ENCODE measurements around the gene AFMID.
A peak's percentile ranks its signal among the peaks of the same experiment; 100 is the strongest.
"Not testable (repeated sequence)": the region's sequence is repeated elsewhere in the genome, so short reads cannot be mapped to it uniquely, and the experiment has no call there.

AFMID gene

DNA sequence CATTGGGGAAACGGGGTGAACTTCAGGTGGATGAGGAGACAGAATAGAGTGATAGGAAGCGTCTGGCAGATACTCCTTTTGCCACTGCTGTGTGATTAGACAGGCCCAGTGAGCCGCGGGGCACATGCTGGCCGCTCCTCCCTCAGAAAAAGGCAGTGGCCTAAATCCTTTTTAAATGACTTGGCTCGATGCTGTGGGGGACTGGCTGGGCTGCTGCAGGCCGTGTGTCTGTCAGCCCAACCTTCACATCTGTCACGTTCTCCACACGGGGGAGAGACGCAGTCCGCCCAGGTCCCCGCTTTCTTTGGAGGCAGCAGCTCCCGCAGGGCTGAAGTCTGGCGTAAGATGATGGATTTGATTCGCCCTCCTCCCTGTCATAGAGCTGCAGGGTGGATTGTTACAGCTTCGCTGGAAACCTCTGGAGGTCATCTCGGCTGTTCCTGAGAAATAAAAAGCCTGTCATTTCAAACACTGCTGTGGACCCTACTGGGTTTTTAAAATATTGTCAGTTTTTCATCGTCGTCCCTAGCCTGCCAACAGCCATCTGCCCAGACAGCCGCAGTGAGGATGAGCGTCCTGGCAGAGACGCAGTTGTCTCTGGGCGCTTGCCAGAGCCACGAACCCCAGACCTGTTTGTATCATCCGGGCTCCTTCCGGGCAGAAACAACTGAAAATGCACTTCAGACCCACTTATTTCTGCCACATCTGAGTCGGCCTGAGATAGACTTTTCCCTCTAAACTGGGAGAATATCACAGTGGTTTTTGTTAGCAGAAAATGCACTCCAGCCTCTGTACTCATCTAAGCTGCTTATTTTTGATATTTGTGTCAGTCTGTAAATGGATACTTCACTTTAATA, 37.3 kb downstream of the AFMID start:
- DNase-seq: no peak

DNA sequence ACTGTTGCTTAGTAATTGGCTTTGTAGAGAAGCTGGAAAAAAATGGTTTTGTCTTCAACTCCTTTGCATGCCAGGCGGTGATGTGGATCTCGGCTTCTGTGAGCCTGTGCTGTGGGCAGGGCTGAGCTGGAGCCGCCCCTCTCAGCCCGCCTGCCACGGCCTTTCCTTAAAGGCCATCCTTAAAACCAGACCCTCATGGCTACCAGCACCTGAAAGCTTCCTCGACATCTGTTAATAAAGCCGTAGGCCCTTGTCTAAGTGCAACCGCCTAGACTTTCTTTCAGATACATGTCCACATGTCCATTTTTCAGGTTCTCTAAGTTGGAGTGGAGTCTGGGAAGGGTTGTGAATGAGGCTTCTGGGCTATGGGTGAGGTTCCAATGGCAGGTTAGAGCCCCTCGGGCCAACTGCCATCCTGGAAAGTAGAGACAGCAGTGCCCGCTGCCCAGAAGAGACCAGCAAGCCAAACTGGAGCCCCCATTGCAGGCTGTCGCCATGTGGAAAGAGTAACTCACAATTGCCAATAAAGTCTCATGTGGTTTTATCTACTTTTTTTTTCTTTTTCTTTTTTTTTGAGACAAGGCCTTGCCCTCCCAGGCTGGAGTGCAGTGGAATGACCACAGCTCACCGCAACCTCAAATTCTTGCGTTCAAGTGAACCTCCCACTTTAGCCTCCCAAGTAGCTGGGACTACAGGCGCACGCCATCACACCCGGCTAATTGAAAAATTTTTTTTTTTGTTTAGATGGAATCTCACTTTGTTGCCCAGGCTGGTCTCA, 38.1 kb downstream of the AFMID start:
- no peak for DNase-seq

DNA sequence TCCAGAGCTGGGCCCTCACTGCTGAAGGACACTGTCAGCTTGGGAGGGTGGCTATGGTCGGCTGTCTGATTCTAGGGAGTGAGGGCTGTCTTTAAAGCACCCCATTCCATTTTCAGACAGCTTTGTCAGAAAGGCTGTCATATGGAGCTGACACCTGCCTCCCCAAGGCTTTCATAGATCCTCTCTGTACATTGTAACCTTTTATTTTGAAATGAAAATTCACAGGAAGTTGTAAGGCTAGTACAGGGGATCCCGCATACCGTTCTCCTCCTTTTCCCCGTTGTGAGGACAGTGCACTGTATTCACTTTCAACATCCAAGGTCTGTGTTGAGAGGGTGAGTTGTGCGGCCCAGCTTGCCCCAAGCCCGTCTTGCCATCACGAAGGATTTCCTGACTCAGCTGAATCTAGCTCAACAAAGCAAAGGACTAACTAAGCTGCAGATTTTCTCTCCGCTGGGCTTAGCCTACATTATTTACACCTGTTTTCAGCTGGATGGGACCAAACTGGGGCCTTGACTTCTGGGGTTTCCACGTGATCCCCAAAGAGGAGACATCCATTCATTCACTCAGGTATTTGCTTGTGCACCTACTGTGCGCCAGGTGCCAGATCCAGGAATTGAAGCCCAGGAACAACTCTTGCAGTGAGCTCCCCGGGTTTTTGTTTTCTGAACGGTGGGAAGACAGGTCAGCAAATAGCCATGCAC, 39.0 kb downstream of the AFMID start:
- peak; percentile 20 for DNase-seq

DNA sequence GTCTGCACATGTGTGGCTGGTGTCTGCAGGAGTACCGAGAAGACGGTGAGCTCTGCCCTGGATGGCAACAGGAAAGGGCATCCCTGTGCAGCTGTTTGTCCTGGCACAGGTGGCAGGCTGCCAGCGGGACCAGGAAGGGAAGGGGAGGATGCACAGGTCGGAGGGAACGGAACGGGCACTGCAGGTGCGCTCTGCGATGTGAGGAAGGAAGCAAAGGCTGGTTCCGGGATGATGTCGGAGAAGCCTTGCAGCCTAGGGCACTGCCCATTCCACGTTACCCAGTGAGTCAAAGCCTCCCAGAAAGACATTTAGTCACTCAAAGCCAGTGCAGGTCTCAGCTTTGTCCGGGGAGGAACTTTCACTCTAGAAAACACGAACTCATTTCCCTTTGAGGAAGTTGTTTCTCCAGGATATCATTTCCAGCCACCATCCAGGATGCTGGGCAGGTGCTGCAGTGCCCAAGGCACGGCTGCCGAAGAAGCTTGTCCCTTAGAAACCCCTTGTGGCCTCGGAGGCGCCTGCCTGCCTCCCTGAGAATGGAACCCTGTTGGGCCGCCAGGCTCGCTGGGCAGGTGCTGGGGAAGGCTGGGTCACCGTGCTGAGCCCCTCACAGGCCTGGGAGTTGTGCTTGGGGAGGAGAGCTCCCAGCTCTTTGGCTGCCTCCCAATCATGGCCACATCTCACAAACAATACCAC, 39.7 kb downstream of the AFMID start:
- peak; percentile 30 for DNase-seq

DNA sequence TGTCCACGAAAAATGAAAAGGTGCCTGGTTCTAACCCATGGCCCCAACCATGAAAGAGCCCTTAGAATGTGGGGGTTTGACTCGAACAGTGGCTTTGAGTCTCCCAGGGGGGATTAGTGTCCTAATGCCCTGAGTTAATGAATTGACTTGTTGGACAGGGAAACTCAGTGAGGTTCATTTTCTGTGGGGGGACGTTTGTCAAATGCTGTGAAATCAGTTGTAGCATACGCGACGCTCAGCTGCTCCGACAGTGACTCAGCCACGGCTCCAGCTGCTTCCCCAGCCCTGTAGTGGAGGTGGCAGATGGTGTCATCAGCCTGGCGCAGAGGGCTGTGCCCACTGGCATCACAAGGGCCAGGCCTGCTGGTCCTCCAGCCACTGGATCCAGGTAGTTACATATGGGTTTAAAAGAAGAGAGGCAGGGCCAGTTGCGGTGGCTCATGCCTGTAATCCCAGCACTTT, 40.3 kb downstream of the AFMID start:
- DNase-seq: no peak

DNA sequence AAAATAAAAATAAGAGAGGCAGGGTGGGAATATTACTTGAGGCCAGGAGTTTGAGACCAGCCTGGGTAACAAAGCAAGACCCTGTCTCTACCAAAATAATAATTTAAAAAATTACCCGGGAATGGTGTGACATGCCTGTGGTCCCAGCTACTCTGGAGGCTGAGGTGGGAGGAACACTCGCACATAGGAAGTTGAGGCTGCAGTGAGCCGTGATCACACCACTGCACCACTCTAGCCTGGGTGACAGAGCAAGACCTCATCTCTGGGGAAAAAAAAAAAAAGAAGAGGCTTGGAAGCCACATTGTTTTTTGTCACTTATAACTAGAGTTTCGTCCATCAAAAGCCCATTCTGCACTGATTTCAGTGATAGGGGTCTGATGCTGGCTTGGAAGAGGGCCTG, 41.0 kb downstream of the AFMID start:
- no peak for DNase-seq

DNA sequence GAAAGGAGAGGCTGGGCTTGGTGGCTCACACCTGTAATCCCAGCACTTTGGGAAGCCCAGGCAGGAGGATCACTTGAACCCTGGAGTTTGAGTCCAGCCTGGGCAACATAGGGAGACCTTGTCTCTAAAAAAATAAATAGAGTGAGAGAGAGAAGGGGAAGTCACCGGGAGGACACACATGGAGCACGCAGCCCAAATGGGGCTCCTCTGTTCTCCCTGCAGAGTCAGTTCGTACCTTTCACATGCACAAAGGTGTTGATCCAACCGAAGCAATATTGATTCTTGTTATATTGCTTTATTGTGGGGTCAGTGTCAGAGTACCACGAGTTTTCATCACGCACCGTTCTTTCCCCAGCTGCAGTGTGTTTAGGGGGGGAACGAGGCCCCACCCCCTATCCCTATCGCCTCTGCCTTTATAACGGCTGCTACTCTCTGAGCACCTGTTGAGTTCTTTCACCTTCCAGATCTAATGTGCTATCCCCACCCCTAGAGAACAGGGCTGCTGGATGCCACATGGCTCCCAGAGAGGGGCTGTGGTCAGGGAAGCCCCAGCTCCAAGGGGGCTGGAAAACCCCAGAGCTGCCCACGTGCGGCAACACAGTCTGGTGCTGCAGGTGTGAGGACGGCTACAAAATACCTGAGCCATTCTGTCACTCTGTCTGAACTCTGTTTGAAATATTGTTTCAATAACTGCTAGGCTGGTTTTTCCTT, 43.2 kb downstream of the AFMID start:
- DNase-seq: peak; percentile 59

DNA sequence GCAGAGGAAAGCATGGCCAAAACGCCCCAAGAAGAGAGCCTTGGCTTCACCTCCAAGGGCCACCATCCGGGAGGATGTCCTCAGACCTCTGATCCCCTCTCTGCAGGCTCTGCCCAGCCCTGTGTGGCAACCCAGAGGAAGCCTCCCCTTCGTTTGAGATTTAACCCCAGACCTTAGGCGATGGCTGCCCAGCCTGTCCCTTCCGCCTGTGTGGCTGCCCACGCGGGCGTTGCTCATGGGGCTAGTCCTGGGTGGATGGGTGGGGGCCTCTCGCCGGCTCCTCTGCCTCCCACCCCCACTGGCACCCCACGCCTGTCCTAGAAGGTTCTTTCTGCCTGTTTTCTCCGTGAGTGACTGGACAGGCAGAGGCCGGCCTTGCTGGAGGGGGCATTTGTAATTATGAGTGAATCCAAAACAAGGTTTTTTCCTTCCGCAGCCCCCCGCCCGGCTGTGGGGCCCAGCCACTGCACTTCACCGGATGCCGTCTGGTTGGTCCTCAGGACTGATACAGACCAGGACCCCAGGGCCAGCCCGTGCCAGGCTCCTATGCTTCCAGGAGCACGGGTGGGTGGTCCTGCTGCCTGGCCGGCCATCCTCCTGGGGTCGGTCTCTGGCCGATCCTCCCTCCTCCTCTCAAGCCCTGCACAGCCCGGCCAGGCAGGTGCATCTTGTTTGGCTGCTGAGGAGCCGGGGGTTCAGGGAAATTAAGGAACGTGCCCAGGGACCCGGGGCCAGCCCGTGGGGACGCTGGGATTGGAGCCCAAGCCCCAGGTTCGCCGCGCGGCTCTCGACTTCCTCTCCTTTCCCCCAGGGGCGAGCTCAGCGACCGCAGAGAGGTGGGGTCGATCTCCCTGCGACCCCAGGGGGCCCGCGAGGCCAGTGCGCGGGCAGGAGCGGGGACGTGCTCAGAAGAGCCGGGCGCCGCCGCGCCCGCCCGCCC, 44.1 kb downstream of the AFMID start, which contains the start of gene TMEM235:
TSS of gene TMEM235 (plus strand) at position 636 of the 940 bp plus-strand sequence. CDS start 393 bp downstream, outside the sequence.
- no peak for DNase-seq

DNA sequence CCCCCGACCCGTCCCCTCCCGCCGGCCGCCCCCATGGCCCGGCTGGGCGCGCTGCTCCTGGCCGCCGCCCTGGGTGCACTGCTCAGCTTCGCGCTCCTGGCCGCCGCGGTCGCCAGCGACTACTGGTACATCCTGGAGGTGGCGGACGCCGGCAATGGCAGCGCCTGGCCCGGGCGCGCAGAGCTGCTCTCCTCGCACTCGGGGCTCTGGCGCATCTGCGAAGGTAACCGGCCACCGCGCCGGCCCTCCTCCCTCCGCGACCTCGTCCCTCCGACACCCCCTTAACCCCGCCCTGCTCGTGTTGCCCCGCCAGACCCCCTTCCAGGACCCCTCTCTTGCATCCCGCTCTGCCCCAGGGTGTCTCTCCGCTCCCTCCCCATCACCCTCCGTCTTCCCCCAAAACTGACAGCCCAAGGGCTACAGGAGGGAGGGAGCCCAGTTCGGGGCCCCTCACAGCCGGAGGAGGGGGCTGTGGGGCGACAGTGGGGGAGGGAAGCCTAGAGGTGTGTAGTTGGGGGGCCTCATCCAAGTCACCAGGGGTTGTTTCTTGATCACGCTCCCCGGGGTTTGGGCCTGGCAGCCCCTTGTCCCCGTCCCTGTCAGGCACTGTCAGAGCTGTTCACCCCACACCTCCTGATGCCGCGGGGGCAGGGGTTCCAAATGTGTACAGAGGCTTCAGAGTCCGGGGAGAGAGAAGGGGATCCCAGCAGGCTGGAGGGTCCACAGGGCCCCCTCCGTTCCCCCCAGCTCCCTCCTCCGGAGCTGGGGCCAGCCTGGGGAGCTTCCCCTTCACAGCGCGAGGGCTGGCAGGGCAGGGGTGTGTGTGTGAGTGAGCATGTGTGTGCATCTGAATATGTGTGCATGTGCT, 45.1 kb downstream of the AFMID start:
- DNase-seq: no peak

DNA sequence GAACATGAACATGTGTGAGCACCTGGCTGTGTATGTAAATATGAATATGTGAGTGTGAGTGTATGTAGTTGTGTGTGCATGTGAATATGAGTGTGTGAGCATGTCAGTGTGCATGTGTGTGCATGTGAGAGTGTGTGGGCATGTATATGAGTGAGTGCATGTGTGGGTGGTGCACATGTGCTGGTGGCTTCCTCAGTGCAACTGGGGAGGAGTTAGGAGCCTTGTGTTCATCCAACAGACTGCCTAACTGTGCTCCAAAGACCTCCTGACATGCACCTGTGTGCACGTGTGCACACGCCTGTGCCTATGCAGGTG, 45.7 kb downstream of the AFMID start:
- no peak for DNase-seq

DNA sequence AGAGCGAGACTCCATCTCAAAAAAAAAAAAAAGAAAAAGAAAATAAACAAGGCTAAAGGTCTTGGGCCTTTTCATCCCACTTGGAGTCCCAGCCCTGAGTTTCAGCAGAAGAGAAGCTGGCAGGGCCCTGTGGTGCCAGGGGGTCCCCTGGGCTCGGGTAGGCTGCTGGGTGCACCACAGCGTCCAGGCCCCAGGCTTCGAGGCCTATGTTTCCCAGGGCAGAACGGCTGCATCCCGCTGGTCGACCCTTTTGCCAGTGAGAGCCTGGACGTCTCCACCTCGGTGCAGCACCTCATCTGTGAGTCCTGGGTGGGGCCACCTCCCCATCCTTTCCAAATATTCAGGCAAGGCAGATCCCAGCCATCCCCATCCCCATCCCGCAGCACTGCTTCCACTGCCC, 46.5 kb downstream of the AFMID start:
- no peak for DNase-seq

DNA sequence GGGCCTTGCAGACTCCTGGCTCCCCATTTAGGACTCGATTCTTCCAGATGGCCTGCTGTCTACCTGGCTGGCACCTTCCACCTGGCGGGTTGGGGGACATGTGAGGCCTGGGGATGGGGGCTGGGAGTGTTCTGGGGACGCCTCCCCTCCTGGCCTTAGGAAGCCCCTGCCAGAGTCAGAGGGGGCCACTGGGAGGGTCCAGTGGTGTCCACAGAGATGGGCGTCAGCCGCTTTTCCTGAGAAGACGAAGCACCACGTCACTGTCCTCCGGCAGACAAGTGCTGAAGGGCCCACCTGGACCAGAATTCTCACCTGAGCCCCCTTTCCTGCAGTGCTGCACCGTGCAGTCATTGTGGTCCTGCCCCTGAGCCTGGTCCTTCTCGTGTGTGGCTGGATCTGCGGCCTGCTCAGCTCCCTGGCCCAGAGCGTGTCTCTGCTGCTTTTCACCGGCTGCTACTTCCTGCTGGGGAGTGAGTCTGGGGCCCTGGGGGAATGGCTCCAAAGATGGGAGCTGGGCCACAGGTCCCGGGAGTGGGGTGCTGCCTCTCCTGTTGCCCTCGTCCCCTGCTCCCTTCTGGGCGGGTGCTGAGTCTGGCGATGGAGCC, 47.2 kb downstream of the AFMID start:
- no peak for DNase-seq

DNA sequence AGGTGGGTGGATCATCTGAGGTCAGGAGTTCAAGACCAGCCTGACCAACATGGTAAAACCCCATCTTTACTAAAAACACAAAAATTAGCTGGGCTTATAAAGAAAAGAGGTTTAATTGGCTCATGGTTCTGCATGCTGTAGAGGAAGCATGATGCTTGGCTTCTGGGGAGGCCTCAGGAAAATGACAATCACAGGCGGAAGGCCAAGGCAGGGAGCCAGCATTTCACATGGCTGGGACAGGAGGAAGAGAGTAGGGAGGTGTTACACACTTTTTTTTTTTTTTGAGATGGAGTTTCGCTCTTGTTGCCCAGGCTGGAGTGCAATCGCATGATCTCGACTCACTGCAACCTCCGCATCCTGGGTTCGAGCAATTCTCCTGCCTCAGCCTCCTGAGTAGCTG, 47.9 kb downstream of the AFMID start:
- DNase-seq: not testable (repeated sequence)

DNA sequence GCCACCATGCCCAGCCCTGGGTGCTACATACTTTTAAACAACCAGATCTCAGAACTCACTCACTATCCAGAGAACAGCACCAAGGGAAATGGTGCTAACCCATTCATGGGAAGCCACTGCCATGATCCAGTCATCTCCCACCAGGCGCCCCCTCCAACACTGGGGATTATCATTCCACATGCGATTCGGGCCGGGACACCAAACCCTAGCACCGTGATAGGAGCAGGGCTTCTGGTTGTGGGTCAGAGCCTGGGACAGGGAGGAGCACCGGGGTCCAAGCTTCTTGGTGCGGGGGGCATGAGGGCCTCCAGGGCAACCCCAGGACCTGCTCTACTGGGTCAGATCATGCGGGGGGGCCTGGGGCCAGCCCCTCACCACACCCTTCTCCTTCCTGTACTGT, 48.7 kb downstream of the AFMID start:
- DNase-seq: no peak

DNA sequence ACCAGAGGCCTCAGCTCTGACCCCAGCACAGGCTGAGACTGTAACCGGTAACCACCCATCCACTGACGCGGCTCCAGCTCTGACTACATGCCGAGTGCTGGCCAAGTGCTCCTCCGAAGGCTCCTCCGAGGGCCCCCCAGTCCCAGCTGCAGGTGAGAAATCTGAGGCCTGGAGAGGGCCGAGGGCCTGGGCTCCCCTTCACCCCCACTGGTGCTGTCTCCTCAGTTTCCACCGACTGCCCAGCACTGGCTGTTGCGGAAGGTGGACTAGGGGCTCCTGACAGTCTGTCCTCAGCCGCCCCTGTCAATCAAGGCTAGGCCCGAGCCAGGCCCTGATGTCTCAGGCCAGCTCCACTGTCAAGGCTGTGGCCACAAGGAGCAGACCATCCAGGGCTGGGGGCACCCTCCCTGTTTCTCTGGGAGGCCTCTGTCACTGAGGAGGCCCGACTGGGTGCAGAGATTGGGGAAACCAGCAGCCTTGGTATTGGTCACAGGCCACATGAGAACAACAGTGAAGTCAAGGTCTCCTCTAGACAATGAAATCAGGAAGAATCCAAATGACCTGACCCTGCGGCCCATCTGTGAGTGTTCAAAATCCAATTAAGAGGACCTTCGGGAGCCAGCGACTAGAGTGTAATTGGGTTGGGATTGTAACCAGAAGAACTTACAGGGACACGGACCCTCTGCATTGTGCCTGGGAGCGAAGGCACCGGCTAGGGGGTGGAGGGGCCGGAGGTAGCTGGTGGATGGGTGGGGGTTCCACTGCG, 49.4 kb downstream of the AFMID start:
- no peak for DNase-seq

DNA sequence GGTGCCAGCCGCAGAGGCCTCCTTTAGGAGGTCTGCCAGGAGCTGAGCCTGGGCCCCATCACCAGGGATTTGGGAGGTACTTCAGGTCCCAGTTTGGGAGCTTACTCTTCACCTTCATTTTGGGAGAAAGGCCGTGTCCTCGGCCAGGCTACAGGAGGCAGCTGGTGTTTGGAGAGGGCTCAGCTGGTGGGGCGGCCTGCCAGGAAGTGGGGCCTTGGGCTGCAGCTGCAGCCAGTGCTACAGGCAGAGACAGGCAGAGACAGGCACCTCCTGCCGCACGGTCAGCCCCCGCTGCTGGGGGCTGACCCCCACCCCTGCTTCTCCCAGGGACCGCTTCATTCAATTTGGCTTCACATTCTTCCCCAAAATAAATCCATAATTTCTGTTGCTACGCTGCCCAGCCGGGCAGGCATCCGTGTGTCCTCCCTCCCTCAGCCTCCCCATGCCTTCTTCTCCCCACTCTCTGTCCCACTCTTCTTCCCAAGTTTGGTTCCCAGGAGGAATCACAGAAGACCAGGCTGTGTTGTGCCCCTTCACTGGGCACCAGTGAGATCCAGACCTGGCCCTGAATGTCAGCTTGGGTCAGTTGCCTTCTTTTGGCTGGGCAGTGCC, 50.3 kb downstream of the AFMID start:
- peak; percentile 25 for DNase-seq

DNA sequence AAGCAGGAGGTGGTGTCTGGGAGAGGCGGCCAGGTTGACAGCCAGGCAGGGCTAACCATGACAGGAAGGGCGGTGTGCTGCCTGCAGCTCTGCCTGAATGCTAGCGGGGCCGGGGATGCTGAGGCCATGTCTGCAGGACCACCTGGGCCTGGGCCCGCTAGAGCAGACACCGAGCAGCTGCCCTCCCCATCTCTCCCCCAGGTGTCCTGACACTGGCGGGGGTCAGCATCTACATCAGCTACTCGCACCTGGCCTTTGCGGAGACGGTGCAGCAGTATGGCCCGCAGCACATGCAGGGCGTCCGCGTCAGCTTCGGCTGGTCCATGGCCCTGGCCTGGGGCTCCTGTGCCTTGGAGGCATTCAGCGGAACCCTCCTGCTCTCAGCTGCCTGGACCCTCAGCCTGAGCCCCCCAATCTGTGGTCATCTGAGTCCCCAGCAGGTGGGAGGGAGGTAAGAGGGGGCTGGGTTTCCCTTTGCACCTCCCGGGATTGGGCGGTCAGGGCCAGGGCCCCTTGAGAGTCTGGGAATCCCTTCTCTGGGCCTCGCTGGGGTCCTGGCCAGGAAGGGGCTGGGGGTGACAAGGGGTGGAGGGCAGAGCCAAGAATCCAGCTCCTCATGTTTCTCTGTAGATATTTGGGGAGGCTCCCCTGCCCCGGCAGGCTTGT, 51.8 kb downstream of the AFMID start:
- no peak for DNase-seq

DNA sequence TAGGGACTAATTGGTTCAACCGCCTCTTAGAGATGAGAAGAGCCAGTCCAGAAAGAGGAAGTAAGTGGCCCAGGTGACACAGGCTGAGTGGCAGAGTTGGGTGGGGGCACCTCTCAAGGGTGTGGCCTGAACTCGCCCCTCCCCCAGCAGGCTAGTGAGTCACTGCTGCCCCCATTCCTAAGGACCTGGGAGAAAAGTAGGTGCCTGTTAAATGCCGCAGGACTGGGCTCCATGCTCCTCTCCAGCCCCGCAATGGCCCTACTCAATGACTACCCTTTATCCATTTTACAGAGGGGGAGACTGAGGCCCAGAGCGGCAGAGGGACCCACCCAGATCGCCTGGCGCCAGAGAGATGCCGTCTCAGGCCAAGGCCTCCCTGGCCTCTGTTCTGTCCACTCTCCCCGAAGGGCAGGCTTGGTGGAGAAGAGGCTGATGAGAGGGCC, 52.3 kb downstream of the AFMID start:
- DNase-seq: peak; percentile 85

Measured in RPMI8226 (cell line).